ENCODE measurements around the gene RPL37.
"Not testable (repeated sequence)": the region's sequence is repeated elsewhere in the genome, so short reads cannot be mapped to it uniquely, and the experiment has no call there.

Gene RPL37

DNA sequence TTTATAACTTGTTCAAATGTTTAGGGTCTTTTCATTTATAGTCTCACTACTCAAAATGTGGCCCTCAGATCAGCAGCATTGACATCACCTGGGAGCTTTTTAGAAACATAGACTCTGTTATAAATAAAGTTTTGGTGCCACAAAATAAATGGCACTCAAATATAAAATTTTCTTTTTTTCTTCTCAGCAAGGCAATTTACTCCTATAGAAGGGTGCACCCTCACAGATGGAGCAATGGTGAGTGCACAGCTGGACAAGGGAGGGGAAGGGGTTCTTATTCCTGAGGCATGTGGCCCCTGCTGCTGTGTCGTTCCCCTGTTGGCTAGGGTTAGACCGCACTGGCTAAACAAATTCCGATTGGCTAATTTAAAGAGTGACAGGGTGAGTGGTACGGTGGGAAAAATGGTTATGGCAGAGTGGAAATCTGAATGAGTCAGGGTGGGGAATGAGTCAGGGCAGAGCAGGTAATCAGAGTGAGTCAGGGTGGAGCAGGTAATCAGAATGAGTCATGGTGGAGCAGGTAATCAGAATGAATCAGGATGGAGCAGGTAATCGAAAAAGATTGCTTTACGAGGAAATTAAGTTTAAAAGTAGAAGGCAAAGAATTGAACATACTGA is 42.5 kb upstream of the RPL37 start:
- Histone ChIP-seq H3K4me1 (ENCODE audit: control insufficient read depth in 1 of 2, insufficient read depth in 2 of 2, low read length in 2 of 2) (no peaks in the 10 kb centered on the region), H3K18ac (ENCODE audit: low read length) (no peak overlapping the region), H3K79me1 (ENCODE audit: low read length) (peaks cover 3% of the 10 kb centered on the region), H2BK5ac (ENCODE audit: low read depth, low read length, poor library complexity) (no peak overlapping the region), H3K79me2 (ENCODE audit: control insufficient read depth, insufficient read depth, low read length, poor library complexity) (no peaks in the 10 kb centered on the region), H3K4me2 (ENCODE audit: low read length) (no peak overlapping the region), H3K27ac (ENCODE audit: low read depth, low read length) (no peak overlapping the region), H4K91ac (ENCODE audit: low read depth, low read length) (no peak overlapping the region), H3K9ac (ENCODE audit: low read length) (no peak overlapping the region), H3K23ac (ENCODE audit: low read length) (no peak overlapping the region), H2AFZ (ENCODE audit: insufficient read depth, low read length, poor library complexity) (no peak overlapping the region), H3K27me3 (ENCODE audit: insufficient read depth, low read length) (no peaks in the 10 kb centered on the region), H4K8ac (ENCODE audit: low read depth, low read length) (no peak overlapping the region), H2BK12ac (ENCODE audit: low read length) (no peak overlapping the region), H3K14ac (ENCODE audit: low read length) (no peak overlapping the region), H3K9me3 (ENCODE audit: insufficient read depth, low read depth, low read length) (peaks cover 8% of the 10 kb centered on the region), H2BK120ac (ENCODE audit: insufficient read depth, low read length, poor library complexity) (no peak overlapping the region), H3K4me3 (ENCODE audit: low read depth, low read length) (no peak overlapping the region), H3K4ac (ENCODE audit: low read depth, low read length) (no peak overlapping the region), H2AK5ac (ENCODE audit: low read length) (no peak overlapping the region), H4K12ac (ENCODE audit: low read depth, low read length) (no peak overlapping the region), H3K36me3 (ENCODE audit: control insufficient read depth in 1 of 2, insufficient read depth in 2 of 2, low read length in 2 of 2) (peaks cover 0 to 2% of the 10 kb centered on the region in 2 experiments)
- DNase-seq, result peak; percentile 31 to 48
- WGBS (ENCODE audit: extremely low coverage, insufficient coverage, insufficient read length), result no CpG with 5 or more reads among the region's 6 CpGs

DNA sequence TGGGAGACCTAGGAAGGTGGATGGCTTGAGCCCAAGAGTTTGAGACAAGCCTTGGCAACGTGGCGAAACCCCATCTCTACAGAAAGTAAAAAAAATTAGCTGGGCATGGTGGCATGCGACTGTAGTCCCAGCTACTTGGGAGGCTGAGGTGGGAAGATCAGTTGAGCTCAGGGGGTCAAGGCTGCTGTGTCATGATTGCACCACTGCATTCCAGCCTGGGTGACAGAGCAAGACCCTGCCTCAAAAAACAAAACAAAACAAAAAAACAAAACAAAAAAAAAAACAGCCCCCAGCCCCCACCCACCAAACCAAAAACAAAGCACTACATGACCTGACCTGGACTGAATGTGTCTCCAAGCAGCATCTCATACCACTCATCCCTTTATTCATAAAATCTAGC is 40.9 kb upstream of the RPL37 start:
- WGBS (ENCODE audit: extremely low coverage, insufficient coverage, insufficient read length), result no CpG with 5 or more reads among the region's 3 CpGs
- H3K4ac ChIP-seq (ENCODE audit: low read depth, low read length), result no peak overlapping the region
- H3K4me3 ChIP-seq (ENCODE audit: low read depth, low read length), result no peak overlapping the region
- no peak overlapping the region for H2BK12ac ChIP-seq (ENCODE audit: low read length)
- H3K36me3 ChIP-seq (ENCODE audit: control insufficient read depth in 1 of 2, insufficient read depth in 2 of 2, low read length in 2 of 2), result peaks cover 0 to 2% of the 10 kb centered on the region in 2 experiments
- H3K27me3 ChIP-seq (ENCODE audit: insufficient read depth, low read length), result no peaks in the 10 kb centered on the region
- H2BK5ac ChIP-seq (ENCODE audit: low read depth, low read length, poor library complexity), result no peak overlapping the region
- H4K12ac ChIP-seq (ENCODE audit: low read depth, low read length), result no peak overlapping the region
- H3K4me1 ChIP-seq (ENCODE audit: control insufficient read depth in 1 of 2, insufficient read depth in 2 of 2, low read length in 2 of 2), result peaks cover 0 to 4% of the 10 kb centered on the region in 2 experiments
- no peak overlapping the region for H4K91ac ChIP-seq (ENCODE audit: low read depth, low read length)
- H4K8ac ChIP-seq (ENCODE audit: low read depth, low read length), result no peak overlapping the region
- H3K4me2 ChIP-seq (ENCODE audit: low read length), result no peak overlapping the region
- H3K79me1 ChIP-seq (ENCODE audit: low read length), result peaks cover 11% of the 10 kb centered on the region
- H3K27ac ChIP-seq (ENCODE audit: low read depth, low read length), result no peak overlapping the region
- no peak overlapping the region for H2AK5ac ChIP-seq (ENCODE audit: low read length)
- no peak overlapping the region for H3K18ac ChIP-seq (ENCODE audit: low read length)
- H2BK120ac ChIP-seq (ENCODE audit: insufficient read depth, low read length, poor library complexity), result no peak overlapping the region
- H3K23ac ChIP-seq (ENCODE audit: low read length), result no peak overlapping the region
- peaks cover 2% of the 10 kb centered on the region for H3K79me2 ChIP-seq (ENCODE audit: control insufficient read depth, insufficient read depth, low read length, poor library complexity)
- no peak overlapping the region for H2AFZ ChIP-seq (ENCODE audit: insufficient read depth, low read length, poor library complexity)
- no peak overlapping the region for H3K14ac ChIP-seq (ENCODE audit: low read length)
- H3K9ac ChIP-seq (ENCODE audit: low read length), result no peak overlapping the region
- DNase-seq, result no peak
- peaks cover 7% of the 10 kb centered on the region for H3K9me3 ChIP-seq (ENCODE audit: insufficient read depth, low read depth, low read length)

DNA sequence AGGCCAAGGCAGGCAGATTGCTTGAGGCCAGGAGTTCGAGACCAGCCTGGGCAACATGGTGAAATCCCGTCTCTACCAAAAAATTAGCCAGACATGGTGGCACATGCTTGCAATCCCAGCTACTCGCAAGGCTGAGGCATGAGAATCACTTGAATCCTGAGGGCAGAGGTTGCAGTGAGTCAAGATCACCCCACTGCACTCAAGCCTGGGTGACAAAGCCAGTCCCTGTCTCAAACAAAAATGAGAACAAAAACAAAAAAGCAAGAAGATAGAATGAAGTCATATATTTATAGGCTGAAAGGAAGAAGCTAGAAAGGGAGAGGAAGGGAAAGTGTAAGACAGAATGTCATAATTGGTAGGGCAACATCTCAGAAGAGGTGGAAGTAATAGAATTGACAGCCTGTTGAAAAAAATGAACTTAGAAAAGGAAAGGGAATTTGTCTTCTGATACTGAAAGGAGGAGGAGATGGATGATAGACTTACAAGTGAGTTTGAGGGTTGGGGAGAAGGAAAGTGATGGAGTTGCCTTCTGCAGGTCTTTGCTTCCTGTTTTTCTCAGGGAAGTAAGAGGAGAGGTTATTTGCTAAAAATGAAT is 38.4 kb upstream of the RPL37 start:
- Histone ChIP-seq H4K12ac (ENCODE audit: low read depth, low read length) (no peak overlapping the region), H3K4me3 (ENCODE audit: low read depth, low read length) (no peak overlapping the region), H3K79me2 (ENCODE audit: control insufficient read depth, insufficient read depth, low read length, poor library complexity) (peaks cover 2% of the 10 kb centered on the region), H3K14ac (ENCODE audit: low read length) (no peak overlapping the region), H3K9ac (ENCODE audit: low read length) (no peak overlapping the region), H2BK120ac (ENCODE audit: insufficient read depth, low read length, poor library complexity) (no peak overlapping the region), H3K9me3 (ENCODE audit: insufficient read depth, low read depth, low read length) (peaks cover 7% of the 10 kb centered on the region), H3K27ac (ENCODE audit: low read depth, low read length) (no peak overlapping the region), H3K27me3 (ENCODE audit: insufficient read depth, low read length) (no peaks in the 10 kb centered on the region), H2AK5ac (ENCODE audit: low read length) (no peak overlapping the region), H3K23ac (ENCODE audit: low read length) (no peak overlapping the region), H3K4me1 (ENCODE audit: control insufficient read depth in 1 of 2, insufficient read depth in 2 of 2, low read length in 2 of 2) (peaks cover 0 to 4% of the 10 kb centered on the region in 2 experiments), H2AFZ (ENCODE audit: insufficient read depth, low read length, poor library complexity) (no peak overlapping the region), H3K4me2 (ENCODE audit: low read length) (no peak overlapping the region), H3K4ac (ENCODE audit: low read depth, low read length) (no peak overlapping the region), H2BK12ac (ENCODE audit: low read length) (no peak overlapping the region), H3K36me3 (ENCODE audit: control insufficient read depth in 1 of 2, insufficient read depth in 2 of 2, low read length in 2 of 2) (peaks cover 0 to 2% of the 10 kb centered on the region in 2 experiments), H4K91ac (ENCODE audit: low read depth, low read length) (no peak overlapping the region), H3K79me1 (ENCODE audit: low read length) (peaks cover 12% of the 10 kb centered on the region), H4K8ac (ENCODE audit: low read depth, low read length) (no peak overlapping the region), H2BK5ac (ENCODE audit: low read depth, low read length, poor library complexity) (no peak overlapping the region), H3K18ac (ENCODE audit: low read length) (no peak overlapping the region)
- DNase-seq, result no peak
- no CpG with 5 or more reads among the region's 3 CpGs for WGBS (ENCODE audit: extremely low coverage, insufficient coverage, insufficient read length)

DNA sequence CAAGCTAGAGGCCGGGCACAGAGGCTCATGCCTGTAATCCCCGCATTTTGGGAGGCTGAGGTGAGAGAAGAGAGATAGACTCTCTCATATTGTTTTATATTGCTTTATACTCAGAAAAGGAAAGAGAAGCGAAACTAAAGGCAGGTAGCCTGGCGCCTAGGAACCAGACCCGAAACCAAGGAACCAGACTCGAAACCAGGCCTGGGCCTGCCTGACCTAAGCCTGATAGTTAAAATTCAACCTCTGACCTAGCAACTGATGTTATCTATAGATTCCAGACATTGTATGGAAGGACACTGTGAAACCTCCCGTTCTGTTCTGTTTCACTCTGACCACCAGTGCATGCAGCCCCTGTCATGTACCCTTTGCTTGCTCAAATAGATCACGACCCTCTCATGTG is 37.2 kb upstream of the RPL37 start:
- not testable (repeated sequence) for H3K4me1 ChIP-seq (ENCODE audit: control insufficient read depth in 1 of 2, insufficient read depth in 2 of 2, low read length in 2 of 2); H2BK12ac ChIP-seq (ENCODE audit: low read length); H3K9me3 ChIP-seq (ENCODE audit: insufficient read depth, low read depth, low read length); H2AK5ac ChIP-seq (ENCODE audit: low read length); H4K12ac ChIP-seq (ENCODE audit: low read depth, low read length); H3K4me2 ChIP-seq (ENCODE audit: low read length); H3K4me3 ChIP-seq (ENCODE audit: low read depth, low read length); H2AFZ ChIP-seq (ENCODE audit: insufficient read depth, low read length, poor library complexity); H4K8ac ChIP-seq (ENCODE audit: low read depth, low read length); H3K27me3 ChIP-seq (ENCODE audit: insufficient read depth, low read length); H3K9ac ChIP-seq (ENCODE audit: low read length); H3K23ac ChIP-seq (ENCODE audit: low read length); H3K14ac ChIP-seq (ENCODE audit: low read length); H3K18ac ChIP-seq (ENCODE audit: low read length); H3K79me2 ChIP-seq (ENCODE audit: control insufficient read depth, insufficient read depth, low read length, poor library complexity); H3K36me3 ChIP-seq (ENCODE audit: control insufficient read depth in 1 of 2, insufficient read depth in 2 of 2, low read length in 2 of 2); H3K4ac ChIP-seq (ENCODE audit: low read depth, low read length)
- Histone ChIP-seq H2BK5ac (ENCODE audit: low read depth, low read length, poor library complexity) (peak overlapping the region; percentile 69), H2BK120ac (ENCODE audit: insufficient read depth, low read length, poor library complexity) (peak overlapping the region; percentile 90), H4K91ac (ENCODE audit: low read depth, low read length) (peak overlapping the region; percentile 50), H3K79me1 (ENCODE audit: low read length) (peaks cover 12% of the 10 kb centered on the region), H3K27ac (ENCODE audit: low read depth, low read length) (peak overlapping the region; percentile 48)
- WGBS (ENCODE audit: extremely low coverage, insufficient coverage, insufficient read length), result no CpG with 5 or more reads among the region's 8 CpGs
- peak in 1 of 2 donors; percentile 9 for DNase-seq
